A549 (cell line): ENCODE data around the gene JAGN1. TPM values are rescaled to one million over a fixed set of nuclear protein-coding genes. Genes with fewer than 3 reads are reported as not detected.

Source experiments
- ATAC-seq, 2 experiments: fragments of 200-7000 bp in 1 of 2; fragments of >200 bp in 1 of 2; cut with Nextera tagmentation in 1 of 2; cut with Tn5 transposase in 1 of 2; 3 replicates each; pipeline versions ENCODE4 v1.8.0 to v1.9.1; 2018 to 2020; ENCODE audit warnings: mild to moderate bottlenecking in 1 of 2, moderate library complexity in 1 of 2
- CTCF ChIA-PET: fragments of 300-600 bp; sonication (Branson Sonifier 250); formaldehyde crosslinking; extraction: SDS; loops from one replicate; lab custom pipeline; 2021; ENCODE audit warnings: antibody characterized with exemption, inconsistent platforms; lab: Yijun Ruan, JAX
- POLR2A ChIA-PET: fragments of 350-600 bp; formaldehyde crosslinking; extraction: SDS; loops from one replicate; lab custom pipeline; 2021; ENCODE audit warnings: antibody characterized with exemption, inconsistent platforms; lab: Yijun Ruan, JAX
- DNase-seq, 2 experiments: peaks; one replicate each; pipeline versions ENCODE4 v3.0.0 to v3.0.0-alpha.2; 2011 to 2016; ENCODE audit warnings: low read depth in 1 of 2, low spot score in 1 of 2
- FAIRE-seq: peaks from 2 replicates; lab custom pipeline; 2011; peaks lifted over from hg19 to GRCh38; lab: Jason Lieb, UNC
- H3K27ac ChIP-seq, 2 experiments: fragments of >200 bp; sonication (Bioruptor Twin); formaldehyde crosslinking; 3 replicates each; pipeline ENCODE4 v1.5.1; 2016 to 2017
- H3K4me1 ChIP-seq: fragments of >200 bp; sonication (Bioruptor Twin); formaldehyde crosslinking; 3 replicates; pipeline ENCODE4 v1.6.1; 2016
- H3K4me2 ChIP-seq: fragments of >200 bp; sonication (Bioruptor Twin); formaldehyde crosslinking; 3 replicates; pipeline ENCODE4 v1.6.1; 2016
- H3K4me3 ChIP-seq: fragments of >200 bp; sonication (Bioruptor Twin); formaldehyde crosslinking; 3 replicates; pipeline ENCODE4 v1.5.1; 2016
- H3K9me3 ChIP-seq: fragments of >200 bp; sonication (Bioruptor Twin); formaldehyde crosslinking; 3 replicates; pipeline ENCODE4 v1.6.1; 2016
- CBX2 ChIP-seq: fragments of 200-600 bp; sonication (generic); IDR thresholded peaks from 2 replicates; pipeline ENCODE4 v1.6.1; 2016; ENCODE audit warnings: low read depth, mild to moderate bottlenecking, borderline replicate concordance
- CEBPB ChIP-seq, 2 experiments: fragments of >200 bp in 1 of 2; sonication (Bioruptor Twin) in 1 of 2; formaldehyde crosslinking in 1 of 2; IDR thresholded peaks; 2 replicates each; pipeline ENCODE4 v1.6.1; 2012 to 2016
- EHF ChIP-seq: fragments of 250-450 bp; sonication (Bioruptor Pico); IDR thresholded peaks from 2 replicates; pipeline ENCODE4 v1.5.0; 2020; ENCODE audit warnings: mild to moderate bottlenecking
- EHMT2 ChIP-seq: fragments of 200-600 bp; sonication (generic); IDR thresholded peaks from 2 replicates; pipeline ENCODE4 v1.6.1; 2016; ENCODE audit warnings: antibody characterized with exemption, low read depth, mild to moderate bottlenecking, moderate library complexity
- EP300 ChIP-seq, 2 experiments: fragments of >200 bp; sonication (Bioruptor Twin); formaldehyde crosslinking; IDR thresholded peaks; 2 replicates in 1 of 2; 3 replicates in 1 of 2; pipeline ENCODE4 v1.6.1; 2016 to 2017
- FOSB ChIP-seq: fragments of 250-450 bp; sonication (Bioruptor Pico); IDR thresholded peaks from 2 replicates; pipeline ENCODE4 v1.5.0; 2020; ENCODE audit warnings: mild to moderate bottlenecking, moderate library complexity
- HOXB13 ChIP-seq: fragments of 250-450 bp; sonication (Bioruptor Pico); IDR thresholded peaks from 2 replicates; pipeline ENCODE4 v1.5.0; 2020; ENCODE audit warnings: low read depth, mild to moderate bottlenecking, moderate library complexity
- HOXB5 ChIP-seq: fragments of 250-450 bp; sonication (Bioruptor Pico); IDR thresholded peaks from 2 replicates; pipeline ENCODE4 v1.5.0; 2020; ENCODE audit warnings: mild to moderate bottlenecking, moderate library complexity
- JUNB ChIP-seq: fragments of >200 bp; sonication (Bioruptor Twin); formaldehyde crosslinking; IDR thresholded peaks from 2 replicates; pipeline ENCODE4 v1.6.1; 2016
- KDM1A ChIP-seq: fragments of 200-600 bp; sonication (generic); IDR thresholded peaks from 2 replicates; pipeline ENCODE4 v1.6.1; 2016; ENCODE audit warnings: low read depth, mild to moderate bottlenecking
- KDM5A ChIP-seq: fragments of 200-600 bp; sonication (generic); IDR thresholded peaks from 2 replicates; pipeline ENCODE4 v1.6.1; 2016; ENCODE audit warnings: antibody characterized with exemption, mild to moderate bottlenecking
- MAFK ChIP-seq: fragments of 450-650 bp; IDR thresholded peaks from 2 replicates; pipeline ENCODE4 v1.6.1; 2014; ENCODE audit not compliant: partially characterized antibody
- MAX ChIP-seq: IDR thresholded peaks from 2 replicates; pipeline ENCODE4 v1.6.1; 2012
- MAZ ChIP-seq: fragments of 150-350 bp; IDR thresholded peaks from 2 replicates; pipeline ENCODE4 v1.6.1; 2014; ENCODE audit warnings: antibody characterized with exemption, low read depth, low read length, borderline replicate concordance
- MYC ChIP-seq: IDR thresholded peaks from 2 replicates; pipeline ENCODE4 v1.6.1; 2012; ENCODE audit warnings: mild to moderate bottlenecking, inconsistent platforms, low read length, improper control_type of control experiment, borderline replicate concordance
- NPAS2 ChIP-seq: fragments of 250-450 bp; sonication (Bioruptor Pico); IDR thresholded peaks from 2 replicates; pipeline ENCODE4 v1.8.0; 2022; ENCODE audit warnings: mild to moderate bottlenecking, moderate library complexity, borderline replicate concordance
- NR3C1 ChIP-seq: fragments of >200 bp; sonication (Bioruptor Twin); formaldehyde crosslinking; IDR thresholded peaks from 3 replicates; pipeline ENCODE4 v1.6.1; 2017
- POLR2AphosphoS2 ChIP-seq: conservative IDR thresholded peaks from 2 replicates; pipeline ENCODE4 v1.6.1; 2012; ENCODE audit warnings: low read length, improper control_type of control experiment, inconsistent platforms
- RAD21 ChIP-seq, 2 experiments: fragments of >200 bp in 1 of 2; sonication (Bioruptor Twin) in 1 of 2; formaldehyde crosslinking in 1 of 2; IDR thresholded peaks in 1 of 2; conservative IDR thresholded peaks in 1 of 2; 2 replicates in 1 of 2; 3 replicates in 1 of 2; pipeline ENCODE4 v1.6.1; 2012 to 2018; ENCODE audit warnings: inconsistent platforms in 1 of 2
- RCOR1 ChIP-seq: fragments of 150-350 bp; IDR thresholded peaks from 2 replicates; pipeline ENCODE4 v1.6.1; 2014; ENCODE audit warnings: antibody characterized with exemption, low read length, low read depth
- RFX5 ChIP-seq: fragments of 450-650 bp; IDR thresholded peaks from 2 replicates; pipeline ENCODE4 v1.7.1; 2014; ENCODE audit warnings: antibody characterized with exemption, mild to moderate bottlenecking, moderate library complexity
- RNF2 ChIP-seq: fragments of 200-600 bp; sonication (generic); IDR thresholded peaks from 2 replicates; pipeline ENCODE4 v1.6.1; 2016; ENCODE audit warnings: low read depth, mild to moderate bottlenecking, antibody characterized with exemption, moderate library complexity, borderline replicate concordance
- SMC3 ChIP-seq: fragments of >200 bp; sonication (Bioruptor Twin); formaldehyde crosslinking; IDR thresholded peaks from 3 replicates; pipeline ENCODE4 v1.6.1; 2018; ENCODE audit warnings: inconsistent platforms
- SREBF2 ChIP-seq: fragments of 450-650 bp; IDR thresholded peaks from 2 replicates; pipeline ENCODE4 v1.6.1; 2014; ENCODE audit warnings: mild to moderate bottlenecking, moderate library complexity
- USF2 ChIP-seq: fragments of 450-650 bp; IDR thresholded peaks from 2 replicates; pipeline ENCODE4 v1.6.1; 2014; ENCODE audit warnings: antibody characterized with exemption
- WGBS: methylation state at CpG from one replicate; pipeline ENCODE4 v1.1.6; 2017; ENCODE audit errors: missing lambda C conversion rate; 5-methylcytosine and 5-hydroxymethylcytosine counted together
- polyA plus RNA-seq, 4 experiments: library from polyadenylated mRNA; depleted of rRNA in 3 of 4; stranded (reverse); fragments of >200 nt; fragmentation: RNase III in 1 of 4; extraction: RNeasy Plus Mini Kit Qiagen cat#74134 plus additional on column Dnase treatment in 1 of 4; gene quantifications; 2 replicates in 3 of 4; 3 replicates in 1 of 4; pipeline ENCODE4 v1.2.3, GENCODE V29; 2011 to 2017

The JAGN1 gene
- polyA plus RNA-seq, 2 of the 4 experiments (the other 2 are of a cell fraction) = 48.6 to 63.2 TPM

DNA sequence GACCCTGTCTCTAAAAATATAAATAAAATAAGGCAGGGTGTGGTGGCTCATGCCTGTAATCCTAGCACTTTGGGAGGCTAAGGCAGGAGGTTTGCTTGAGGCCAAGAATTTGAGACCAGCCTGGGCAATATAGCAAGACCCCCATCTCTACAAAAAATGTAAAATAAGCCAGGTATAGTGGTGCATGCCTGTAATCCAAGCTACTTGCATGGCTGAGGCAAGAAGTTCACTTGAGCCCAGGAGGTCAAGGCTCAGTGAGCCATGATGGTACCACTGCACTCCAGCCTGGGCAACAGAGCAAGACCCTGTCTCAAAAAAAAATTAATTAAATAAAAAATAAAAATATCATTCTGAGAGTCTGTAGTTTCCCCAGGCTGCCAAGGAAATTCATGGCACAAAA is 4.1 kb upstream of the JAGN1 start:
- H3K4me1 ChIP-seq = peaks cover 29% of the 10 kb centered on the region
- no peak for FAIRE-seq
- H3K27ac ChIP-seq = peak overlapping the region; percentile 88 to 89
- H3K4me2 ChIP-seq = no peak overlapping the region
- H3K4me3 ChIP-seq = no peak overlapping the region
- ATAC-seq = no peak
- H3K9me3 ChIP-seq = no peaks in the 10 kb centered on the region
- no peak for TF ChIP-seq NPAS2
- no peak for TF ChIP-seq RNF2
- TF ChIP-seq MYC = no peak
- TF ChIP-seq MAX = no peak
- no peak for TF ChIP-seq RCOR1
- no peak for TF ChIP-seq HOXB5 (CRISPR knock-in tag)
- no peak for TF ChIP-seq JUNB
- no peak for TF ChIP-seq CBX2
- TF ChIP-seq EHF (CRISPR knock-in tag) = no peak
- TF ChIP-seq MAFK = no peak
- TF ChIP-seq EHMT2 = no peak
- no peak for TF ChIP-seq USF2
- no peak for TF ChIP-seq RAD21 (conservative IDR thresholded peaks at IDR 0.05 in 1 of 2, IDR thresholded peaks at IDR 0.05 in 1 of 2)
- TF ChIP-seq SMC3 = no peak
- TF ChIP-seq SREBF2 = no peak
- no peak for TF ChIP-seq KDM1A
- no peak for TF ChIP-seq POLR2AphosphoS2
- TF ChIP-seq MAZ = no peak
- no peak for TF ChIP-seq FOSB
- no peak for TF ChIP-seq CEBPB (IDR thresholded peaks at IDR 0.05)
- TF ChIP-seq, all 56 proteins: peak for 0
- DNase-seq = no peak
- ChIA-PET CTCF (interaction anchor here (1.1 to 1.8 kb wide), 4 partner anchors 17 to 60 kb away, joined by 3 to 9 read pairs (median 4); partner anchors contain the start of gene IL17RE), POLR2A (no interaction called here)

GRCh38 chr3:9887480-9887879 is 2.9 kb upstream of the JAGN1 start:
- no peak for FAIRE-seq
- TF ChIP-seq RFX5 = no peak
- no peak for TF ChIP-seq POLR2AphosphoS2
- TF ChIP-seq HOXB5 (CRISPR knock-in tag) = no peak
- TF ChIP-seq USF2 = no peak
- no peak for TF ChIP-seq KDM5A
- TF ChIP-seq JUNB = no peak
- TF ChIP-seq, all 56 proteins: peak for 0
- ChIA-PET POLR2A (no interaction called here), CTCF (interaction anchor here (0.6 kb wide), 1 partner anchor 35 kb away, joined by 3 read pairs; no protein-coding TSS in a partner anchor)
- WGBS = 93% methylated on average over 5 of the region's 5 CpGs
- ATAC-seq = no peak
- no peak for DNase-seq
- Histone ChIP-seq H3K4me3 (no peak overlapping the region), H3K9me3 (no peaks in the 10 kb centered on the region), H3K27ac (peak overlapping the region in 1 of 2 experiments; percentile 19; a peak in 2 of 6 replicates), H3K4me2 (no peak overlapping the region), H3K4me1 (peaks cover 39% of the 10 kb centered on the region)

DNA sequence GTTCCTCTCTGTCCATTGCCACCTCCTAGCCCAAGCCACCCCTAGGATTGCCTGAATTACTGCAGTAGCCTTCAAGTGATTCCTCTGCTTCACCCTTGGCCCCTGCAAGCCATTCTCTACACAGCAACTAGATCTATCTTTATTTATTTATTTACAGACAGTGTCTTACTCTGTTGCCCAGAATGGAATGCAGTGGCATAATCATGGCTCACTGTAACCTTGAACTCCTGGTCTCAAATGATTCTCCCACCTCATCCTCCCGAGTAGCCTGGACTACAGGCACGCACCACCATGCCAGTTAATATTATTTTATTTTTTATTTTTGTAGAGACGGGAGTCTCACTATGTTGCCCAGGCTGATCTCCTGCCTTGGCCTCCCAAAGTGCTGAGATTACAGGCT is 1.9 kb upstream of the JAGN1 start:
- 85% methylated on average over 3 of the region's 3 CpGs for WGBS

More for the DNA sequence above, 1.9 kb upstream of the JAGN1 start:
- H3K4me2 ChIP-seq = no peak overlapping the region
- no peak for TF ChIP-seq NR3C1
- no peak for TF ChIP-seq RFX5
- no peak for TF ChIP-seq EP300 (IDR thresholded peaks at IDR 0.05)
- no peak for TF ChIP-seq SMC3
- no peak for TF ChIP-seq CEBPB (IDR thresholded peaks at IDR 0.05)
- TF ChIP-seq HOXB5 (CRISPR knock-in tag) = no peak
- no peak for TF ChIP-seq HOXB13 (CRISPR knock-in tag)
- CTCF ChIA-PET = interaction anchor here (0.6 to 3.6 kb wide), 3 partner anchors 18 to 57 kb away, joined by 3 to 11 read pairs (median 4); no protein-coding TSS in a partner anchor
- H3K27ac ChIP-seq = peak overlapping the region; percentile 42 to 94; a peak in 2 of 6 replicates
- FAIRE-seq (no peak), DNase-seq (no peak), ATAC-seq (no peak)
- H3K4me3 ChIP-seq = no peak overlapping the region
- peaks cover 46% of the 10 kb centered on the region for H3K4me1 ChIP-seq
- no peaks in the 10 kb centered on the region for H3K9me3 ChIP-seq
- POLR2A ChIA-PET = no interaction called here
